ENCODE measurements around the gene GNAS.
"Not testable (repeated sequence)": the region's sequence is repeated elsewhere in the genome, so short reads cannot be mapped to it uniquely, and the experiment has no call there.

Gene GNAS

DNA sequence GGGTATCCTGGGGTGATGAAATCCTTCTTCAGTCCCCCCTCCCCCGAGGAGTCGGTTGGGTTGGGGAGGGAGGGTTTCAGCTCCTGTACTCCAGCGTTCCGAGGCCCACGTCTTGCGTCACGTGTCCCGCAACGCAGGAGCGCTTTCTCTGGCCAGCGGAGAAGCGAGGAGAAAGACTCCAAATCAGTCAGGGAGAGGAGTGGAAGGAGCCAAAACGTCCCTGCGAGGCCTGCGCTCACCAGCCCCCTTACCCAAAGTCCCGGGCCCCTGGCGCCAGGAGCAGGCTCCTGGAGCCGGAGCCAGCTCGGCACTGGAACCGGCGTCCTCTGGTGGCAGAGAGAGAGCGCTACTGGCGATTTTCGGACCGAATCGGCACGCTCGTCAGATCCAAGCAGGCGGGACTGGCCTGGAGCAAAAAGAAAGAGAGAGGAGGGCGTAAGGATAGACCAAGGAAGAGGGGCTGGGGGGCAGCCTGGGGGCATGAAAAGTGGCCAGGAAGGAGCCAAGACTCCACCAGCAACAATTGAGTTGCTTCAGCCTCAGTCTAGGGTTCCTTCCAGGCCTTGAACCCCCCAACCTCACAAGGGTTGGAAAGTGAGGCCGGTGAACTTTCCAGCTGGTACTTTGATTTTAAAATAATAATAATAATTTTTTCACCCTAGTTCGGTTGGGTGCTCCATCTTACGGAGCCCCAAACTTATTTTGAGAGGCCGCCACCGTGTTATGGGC lies at the start of gene GNAS:
TSS of gene GNAS (plus strand) at position 174 of the 729 bp plus-strand sequence.
- DNase-seq (ENCODE audit: low read depth in 2 of 2), result no peak

DNA sequence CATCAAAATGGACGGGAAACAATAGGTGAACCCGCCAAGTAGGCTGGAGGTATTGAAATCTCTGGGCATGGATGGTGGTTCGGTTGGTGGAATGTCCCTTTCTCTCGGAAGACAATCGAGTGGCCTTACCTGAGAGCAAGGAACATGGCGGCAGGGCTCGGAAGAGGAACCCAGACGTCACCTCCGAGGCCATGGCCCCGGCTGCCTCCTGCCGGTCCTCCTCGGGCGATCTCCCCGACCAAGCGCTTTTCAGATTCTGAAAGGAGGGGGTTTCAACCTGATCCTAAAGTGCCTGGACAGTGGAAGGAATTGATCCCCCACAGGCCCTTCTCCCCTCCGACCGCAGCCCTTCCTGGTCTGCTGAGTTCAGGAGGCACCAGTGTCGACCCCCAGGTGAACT lies 49.0 kb upstream of the GNAS start:
- no peak for DNase-seq (ENCODE audit: low read depth in 2 of 2)

DNA sequence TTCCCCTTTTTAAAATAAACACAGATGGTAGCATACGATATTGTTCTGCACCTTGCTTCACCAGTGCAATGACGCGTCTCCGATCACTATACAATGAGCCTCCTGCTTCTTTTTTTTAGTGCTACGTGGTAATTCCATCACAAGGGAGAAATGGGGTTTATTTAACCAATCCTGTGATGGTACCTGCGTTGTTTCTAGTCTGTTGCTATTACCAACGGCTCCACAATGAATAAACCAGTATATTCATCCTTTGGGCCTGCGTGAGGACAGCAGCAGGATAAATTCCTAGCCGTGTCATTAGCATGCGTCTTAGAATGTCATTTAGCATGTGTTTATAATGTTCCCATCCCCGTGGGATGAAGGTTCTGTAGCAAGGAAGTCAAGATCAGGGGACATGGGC lies 44.7 kb upstream of the GNAS start:
- DNase-seq (ENCODE audit: low read depth in 2 of 2), result no peak

DNA sequence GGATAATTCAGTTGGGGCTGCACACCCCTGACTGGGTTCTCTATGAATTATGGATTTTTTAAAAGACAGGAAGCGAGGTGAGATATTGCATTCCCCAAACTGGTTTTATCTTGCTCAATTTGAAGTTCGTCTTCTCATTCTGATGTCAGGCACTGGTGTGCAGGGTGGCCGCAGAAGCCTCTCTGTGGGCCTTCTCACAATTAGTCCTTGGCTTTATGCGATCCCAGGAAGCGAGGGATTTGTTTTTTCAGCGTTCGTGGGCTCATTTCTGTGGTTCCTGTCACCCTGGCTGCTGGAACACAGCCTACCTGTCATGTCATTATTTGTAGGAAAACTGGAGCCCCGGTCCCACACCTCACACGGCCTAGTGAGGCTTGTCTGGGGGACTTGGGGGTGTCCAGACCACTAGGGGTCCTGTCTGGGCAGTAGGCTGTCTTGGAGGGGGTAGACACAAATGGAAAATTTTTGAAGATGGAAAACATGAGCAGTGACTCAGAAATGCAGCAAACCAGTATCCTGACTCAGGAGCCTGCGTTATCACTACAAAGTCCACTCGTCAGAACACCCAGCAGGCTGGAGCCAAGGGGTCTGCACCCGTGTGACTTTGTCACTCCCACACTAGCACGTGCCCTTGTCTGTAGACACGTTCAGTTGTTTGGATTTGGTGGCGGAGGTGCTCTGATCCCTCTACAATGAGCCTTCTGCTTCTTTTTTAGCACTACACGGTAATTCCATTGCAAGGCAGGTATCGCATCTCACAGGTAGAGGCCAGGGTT lies 44.1 kb upstream of the GNAS start:
- DNase-seq (ENCODE audit: low read depth in 2 of 2), result no peak

DNA sequence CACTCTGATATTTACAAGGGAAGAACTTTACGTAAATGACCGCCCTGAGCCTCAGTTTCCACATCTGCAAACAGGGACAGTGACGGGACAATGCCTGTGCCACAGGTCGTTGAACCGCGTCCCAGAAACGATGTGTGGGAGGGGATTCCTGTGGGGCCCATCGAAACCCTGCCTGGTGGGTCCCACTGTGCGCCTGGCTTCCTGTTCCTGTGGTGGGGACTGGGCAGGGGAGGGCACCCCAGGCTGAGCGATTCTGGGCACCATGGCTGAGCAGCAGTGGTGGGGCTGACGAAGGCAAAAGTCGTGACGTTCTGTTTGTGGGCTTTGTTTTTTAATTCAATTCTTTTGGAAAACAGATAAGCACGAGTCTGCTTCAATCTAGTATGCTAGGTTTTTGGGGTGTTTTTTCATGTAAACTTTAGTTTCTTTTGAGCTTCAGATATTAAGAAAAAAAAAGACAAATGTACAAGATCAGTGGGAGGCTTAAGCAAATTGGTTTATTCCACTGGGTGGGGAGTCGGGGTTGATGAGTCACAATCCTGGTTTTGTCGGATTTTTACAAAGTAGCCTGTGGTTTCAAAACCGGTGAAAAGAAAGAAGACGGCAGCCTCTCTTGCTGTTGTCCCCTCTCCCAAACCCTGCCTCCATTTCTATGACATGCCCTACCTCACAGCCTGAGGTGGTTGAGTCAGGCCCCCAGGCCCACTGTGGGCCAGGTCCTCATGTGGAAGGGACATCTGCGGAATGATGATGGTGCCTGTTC lies 42.2 kb upstream of the GNAS start:
- DNase-seq (ENCODE audit: low read depth in 2 of 2), result no peak

DNA sequence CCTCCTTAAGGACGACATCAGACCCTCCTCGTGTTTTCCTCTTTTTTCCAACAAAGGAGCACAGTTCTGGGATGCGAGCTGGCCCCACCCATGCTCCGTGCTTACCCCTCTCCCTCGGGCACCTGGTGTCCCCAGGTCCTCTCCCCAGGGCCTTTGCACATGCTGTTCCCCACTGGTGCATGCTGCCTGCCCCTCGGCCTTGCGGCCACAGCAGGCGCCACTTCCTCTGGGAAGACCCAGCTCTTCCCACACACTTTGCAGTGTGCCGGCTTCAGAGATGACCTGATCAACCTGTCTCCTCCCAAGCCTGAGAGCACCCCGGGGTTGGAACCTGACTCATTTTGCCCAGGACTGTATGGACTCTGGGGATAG lies 41.7 kb upstream of the GNAS start:
- DNase-seq (ENCODE audit: low read depth in 2 of 2), result no peak

DNA sequence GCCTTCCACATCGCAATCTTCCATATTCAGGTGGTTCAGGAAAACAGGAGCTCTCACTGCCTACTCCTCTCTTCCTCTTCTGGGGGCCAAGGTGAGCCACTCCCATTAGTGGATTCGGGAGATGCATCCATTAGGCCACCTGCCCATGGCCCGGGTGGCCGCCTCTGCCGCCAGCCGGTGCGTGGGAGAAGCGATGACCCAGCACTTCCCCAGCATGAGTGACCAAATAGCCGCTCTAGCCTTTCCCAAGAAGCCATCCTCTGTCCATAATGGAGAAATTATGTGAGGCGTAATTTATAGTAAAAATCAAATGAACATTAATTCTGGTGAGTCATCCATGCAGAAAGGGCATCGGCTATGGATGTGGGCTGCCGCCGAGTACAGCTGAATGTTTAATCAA lies 41.2 kb upstream of the GNAS start:
- no peak for DNase-seq (ENCODE audit: low read depth in 2 of 2)

DNA sequence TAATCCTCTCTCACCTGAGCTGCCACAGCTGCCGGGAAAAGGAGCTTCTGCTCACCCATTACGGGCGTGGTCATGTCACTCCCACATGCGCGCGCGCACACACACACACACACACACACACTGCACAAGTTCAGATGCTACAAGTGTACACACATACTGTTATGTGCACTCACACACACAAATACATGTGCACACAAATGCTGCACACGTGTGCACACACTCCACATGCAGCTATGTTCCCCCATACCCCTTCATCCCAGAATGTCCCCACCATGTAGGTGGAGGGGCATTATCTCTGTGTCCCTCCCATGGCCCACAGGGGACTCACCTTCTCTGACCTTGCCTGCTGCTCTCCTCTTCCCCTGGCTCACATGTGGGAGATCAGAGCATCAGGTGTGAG lies 39.1 kb upstream of the GNAS start:
- no peak for DNase-seq (ENCODE audit: low read depth in 2 of 2)

DNA sequence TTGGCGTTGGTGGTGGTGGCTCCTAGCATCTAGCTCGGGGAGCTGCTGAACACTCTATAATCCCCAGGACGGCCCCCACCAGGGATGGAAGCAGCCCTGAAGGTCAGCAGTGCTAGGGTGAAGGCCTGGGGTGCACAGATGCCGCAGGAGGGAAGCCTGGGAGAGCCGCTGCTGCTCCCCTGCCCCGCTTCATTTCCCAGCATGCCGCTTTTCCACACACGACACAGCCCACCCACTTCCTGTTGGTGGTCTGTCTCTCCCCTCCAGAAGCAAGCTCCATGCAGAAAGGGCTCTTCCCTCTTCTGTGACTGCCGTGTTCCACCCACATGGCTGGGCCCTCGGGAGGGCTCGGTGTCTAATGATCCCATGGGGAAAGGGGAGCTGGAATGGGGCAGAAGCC lies 37.1 kb upstream of the GNAS start:
- DNase-seq (ENCODE audit: low read depth in 2 of 2), result no peak

DNA sequence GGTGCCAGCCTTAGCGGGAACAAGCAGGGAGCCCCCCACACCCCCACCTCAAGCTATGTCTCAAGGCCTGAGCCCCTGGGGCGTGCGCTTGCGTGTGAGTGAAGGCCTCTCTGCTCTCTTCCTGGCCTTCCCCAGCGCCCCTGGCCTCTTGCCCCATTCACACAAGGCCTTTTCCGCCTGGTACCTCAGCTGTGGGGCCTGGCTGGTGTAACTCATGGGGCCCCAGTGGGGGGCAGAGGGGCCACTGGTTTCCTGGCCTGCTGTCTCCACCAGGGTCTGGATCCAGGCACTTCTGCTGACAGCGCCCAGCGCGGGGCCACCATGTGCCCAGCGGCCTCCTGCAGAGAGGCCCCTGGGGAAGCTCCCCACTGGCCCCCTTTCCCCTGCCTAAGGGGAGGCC lies 36.5 kb upstream of the GNAS start:
- no peak for DNase-seq (ENCODE audit: low read depth in 2 of 2)

DNA sequence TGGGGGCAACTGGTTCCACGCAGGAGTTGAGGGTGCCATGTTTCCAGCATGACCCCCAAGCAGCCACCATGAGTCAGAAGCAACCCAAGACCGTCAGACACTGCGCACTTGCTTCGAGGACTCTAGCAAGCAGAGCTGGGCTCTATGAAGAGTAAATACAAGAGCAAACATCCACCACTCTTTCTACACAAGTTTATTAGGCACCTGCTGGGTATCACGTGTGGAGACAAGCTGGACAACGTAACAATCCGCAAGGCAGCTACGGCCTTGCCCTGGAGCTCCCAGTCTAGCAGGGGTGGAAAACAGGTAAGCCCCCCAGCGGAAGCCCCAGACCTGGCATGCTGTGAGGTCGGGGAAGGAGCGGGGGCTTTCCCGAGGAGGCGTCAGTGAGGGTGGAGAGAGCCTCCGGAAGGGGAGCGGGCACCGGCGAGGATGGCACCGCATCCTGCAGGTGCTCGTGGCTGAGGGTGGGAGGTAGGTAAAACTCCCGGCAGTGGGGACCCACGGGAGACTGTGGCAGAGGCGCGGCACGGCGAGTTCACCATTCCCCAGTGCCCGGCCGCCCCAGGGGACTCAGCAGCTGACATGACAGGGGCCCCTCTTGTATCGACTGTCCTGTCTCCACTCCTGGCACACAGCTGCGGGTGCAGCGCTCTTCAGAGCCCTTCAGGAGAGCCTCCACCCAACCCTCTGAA lies 35.4 kb upstream of the GNAS start:
- no peak for DNase-seq (ENCODE audit: low read depth in 2 of 2)

DNA sequence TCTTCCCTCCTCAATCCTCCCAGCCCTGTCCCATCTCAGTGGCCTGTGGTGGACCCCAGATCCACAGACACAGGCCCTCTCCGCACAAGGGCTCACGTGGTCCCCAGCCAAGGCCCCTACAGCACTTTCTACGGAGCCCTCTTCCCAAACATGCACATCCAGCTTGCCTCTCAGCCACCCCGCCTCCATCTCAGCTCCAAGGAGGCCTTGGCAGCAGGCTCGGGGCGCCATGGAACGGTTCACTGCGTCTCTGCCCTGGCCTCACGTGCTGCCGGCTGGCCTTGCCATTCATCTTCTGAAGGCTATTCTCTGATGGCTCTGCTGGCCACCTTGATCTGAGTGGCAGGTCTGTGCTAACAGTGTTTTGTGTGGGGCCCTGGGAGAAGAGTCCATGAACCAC lies 34.8 kb upstream of the GNAS start:
- no peak for DNase-seq (ENCODE audit: low read depth in 2 of 2)

DNA sequence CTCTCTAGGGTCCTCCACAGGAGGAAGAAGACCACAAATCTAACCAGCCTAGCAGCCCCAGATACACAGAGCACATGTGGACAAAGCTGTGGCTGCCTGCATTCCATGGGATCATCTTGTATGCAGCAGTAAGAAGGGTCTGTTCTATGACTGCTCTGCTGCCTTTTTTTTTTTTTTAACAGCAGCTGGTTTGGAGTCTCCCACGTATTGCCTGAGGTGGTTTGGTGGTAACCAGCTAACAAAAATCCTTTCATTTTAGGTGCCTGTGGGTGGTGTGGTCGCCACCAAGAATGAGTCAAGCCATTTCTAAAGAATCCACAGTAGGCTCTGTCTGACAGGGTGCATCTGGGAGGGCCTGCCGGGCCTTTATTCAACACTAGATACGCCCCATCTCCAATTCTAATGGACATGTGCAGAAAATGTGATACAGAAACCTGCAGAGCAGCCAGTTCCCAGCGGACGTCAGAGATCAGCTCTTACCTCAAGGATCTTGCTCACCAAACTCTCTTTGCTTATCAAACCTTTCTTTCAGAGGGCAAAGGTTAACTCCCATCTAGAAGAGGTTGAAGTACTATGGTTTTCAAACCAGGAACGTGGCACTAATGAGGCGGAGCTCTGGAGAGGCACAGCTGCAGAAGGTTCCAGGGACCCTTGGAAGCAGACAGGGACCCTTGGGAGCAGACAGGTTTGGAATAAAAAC lies 33.8 kb upstream of the GNAS start:
- DNase-seq (ENCODE audit: low read depth in 2 of 2), result no peak

DNA sequence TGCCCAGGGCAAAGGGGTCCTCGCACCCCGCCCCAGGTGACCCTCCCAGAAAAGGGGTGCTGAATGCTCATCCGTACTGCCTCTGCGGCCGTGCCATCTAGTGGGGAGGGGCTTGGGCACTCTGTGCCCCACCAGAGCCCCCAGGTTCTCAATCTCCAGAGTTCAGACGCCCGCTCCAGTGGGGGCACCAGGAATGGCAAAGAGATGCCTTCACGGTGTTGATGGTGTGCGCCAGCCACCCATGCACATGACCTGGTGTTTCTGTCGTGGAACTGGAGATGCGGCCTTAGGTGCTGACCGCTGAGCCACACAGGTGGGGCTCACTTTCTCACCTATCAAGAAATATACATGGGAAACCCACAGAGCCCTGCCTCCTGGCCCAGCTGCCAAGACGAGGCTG lies 32.6 kb upstream of the GNAS start:
- no peak for DNase-seq (ENCODE audit: low read depth in 2 of 2)

DNA sequence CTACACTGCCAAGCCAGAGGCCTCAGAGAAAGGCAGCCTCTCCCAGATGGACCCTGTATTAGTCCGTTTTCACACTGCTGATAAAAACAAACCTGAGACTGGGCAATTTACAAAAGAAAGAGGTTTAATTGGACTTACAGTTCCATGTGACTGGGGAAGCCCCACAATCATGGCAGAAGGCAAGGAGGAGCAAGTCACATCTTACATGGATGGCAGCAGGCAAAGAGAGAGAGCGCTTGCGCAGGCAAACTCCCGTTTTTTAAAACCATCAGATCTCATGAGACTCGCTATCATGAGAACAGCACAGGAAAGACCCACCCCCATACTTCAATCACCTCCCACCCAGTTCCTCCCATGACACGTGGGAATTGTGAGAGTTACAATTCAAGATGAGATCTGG lies 32.0 kb upstream of the GNAS start:
- not testable (repeated sequence) for DNase-seq (ENCODE audit: low read depth in 2 of 2)

DNA sequence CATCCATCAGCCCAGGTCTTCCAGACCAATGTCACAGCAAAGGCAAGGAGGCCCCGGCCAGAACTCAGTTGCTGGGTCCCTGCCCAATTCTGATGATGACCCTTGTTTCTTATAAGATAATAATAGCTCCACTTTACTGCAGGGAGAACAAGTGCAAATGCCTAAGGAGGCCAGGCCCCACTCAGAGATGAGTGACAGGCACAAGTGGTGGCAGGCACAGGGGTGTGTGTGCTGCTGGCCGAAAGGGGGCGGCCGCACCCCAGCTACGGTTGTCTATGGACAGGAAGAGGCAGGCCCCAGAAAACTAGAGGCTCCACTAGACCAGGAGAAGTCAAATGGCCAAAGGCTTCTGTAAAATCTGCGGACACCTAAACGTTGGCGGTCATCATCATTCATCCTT lies 30.4 kb upstream of the GNAS start:
- DNase-seq (ENCODE audit: low read depth in 2 of 2), result no peak

DNA sequence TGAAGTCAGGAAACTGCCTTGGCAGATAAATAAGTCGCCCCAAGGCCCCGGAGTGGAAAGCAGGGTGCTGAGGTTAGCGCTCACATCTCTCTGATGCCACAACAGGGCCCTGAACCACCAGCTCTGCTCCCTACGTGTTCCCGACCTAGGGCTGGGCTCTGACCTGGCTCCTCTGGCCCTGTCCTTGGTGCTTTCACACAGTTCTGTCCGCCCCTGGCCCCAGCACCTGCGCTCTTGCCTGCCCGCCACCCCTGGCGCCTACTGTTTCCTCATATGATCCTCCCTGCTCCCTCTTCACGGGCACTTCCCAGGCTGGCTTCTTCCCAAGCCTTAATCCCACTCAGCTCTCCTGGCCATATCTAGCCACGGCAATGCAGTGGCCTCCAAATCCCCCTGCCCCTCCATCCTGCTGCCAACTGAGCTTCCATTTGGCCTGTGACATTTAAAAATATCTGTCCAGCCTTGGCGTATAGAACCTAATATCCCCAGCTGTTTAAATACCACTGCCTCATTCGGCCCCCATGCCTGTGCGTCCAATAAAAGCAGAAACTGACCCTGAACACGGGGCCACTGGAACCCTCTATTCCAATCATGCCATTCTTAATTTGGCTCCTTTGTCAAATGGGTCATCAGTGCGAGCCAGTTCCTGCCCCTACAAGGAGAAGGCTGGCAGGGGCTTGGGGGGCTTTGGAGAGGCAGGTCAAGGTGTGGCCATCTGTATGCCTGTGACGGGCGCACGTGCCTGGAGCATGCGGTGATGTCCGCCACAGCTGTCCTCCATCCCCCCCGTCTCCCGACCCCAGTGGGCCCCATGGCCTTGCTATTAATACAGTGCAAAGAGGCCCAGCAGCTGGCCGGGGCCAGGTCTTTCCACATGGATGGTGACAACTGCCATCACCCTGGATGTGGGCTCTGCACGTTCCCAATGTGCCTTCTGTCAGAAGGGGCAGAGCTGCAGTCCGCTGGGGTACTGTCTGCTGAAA lies 29.5 kb upstream of the GNAS start:
- DNase-seq (ENCODE audit: low read depth in 2 of 2), result no peak

DNA sequence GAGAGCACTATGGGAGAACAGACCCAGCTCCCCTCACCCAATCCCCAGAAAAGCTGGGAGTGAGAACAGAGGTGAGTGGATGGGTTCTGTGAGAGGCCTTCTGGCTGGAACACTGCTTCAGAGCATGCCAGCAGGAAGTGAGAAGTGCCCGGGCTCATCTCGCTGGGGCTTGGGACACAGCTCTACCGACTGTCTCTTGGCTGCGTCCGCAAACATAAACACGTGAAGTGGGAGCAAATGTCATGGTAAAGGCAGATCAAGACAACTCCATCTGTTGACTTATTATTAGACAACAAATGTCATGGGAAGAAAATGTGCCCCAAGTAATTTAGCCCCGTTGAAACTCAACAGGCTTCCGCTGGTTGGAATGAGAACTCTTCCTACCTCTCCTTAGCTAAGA lies 27.7 kb upstream of the GNAS start:
- DNase-seq (ENCODE audit: low read depth in 2 of 2), result no peak

DNA sequence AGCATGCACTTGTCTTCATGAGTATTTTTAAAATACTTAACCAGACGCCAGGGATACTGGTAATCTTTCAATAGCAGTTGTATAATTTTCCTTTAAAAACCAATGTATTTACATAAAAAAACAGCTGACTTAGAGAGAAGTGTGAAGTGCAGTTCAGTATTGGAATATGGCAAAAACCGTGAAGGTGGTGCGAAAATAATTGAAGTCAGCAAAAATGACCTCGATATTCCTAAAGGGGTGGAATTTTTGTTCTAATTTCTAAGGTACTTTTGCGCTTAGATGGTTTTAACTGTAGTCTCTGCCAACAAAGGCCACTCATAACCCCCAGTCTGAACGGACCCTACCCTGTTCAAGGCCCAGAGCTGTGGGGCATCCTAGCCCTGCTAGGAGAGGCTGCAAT lies 27.1 kb upstream of the GNAS start:
- no peak for DNase-seq (ENCODE audit: low read depth in 2 of 2)

DNA sequence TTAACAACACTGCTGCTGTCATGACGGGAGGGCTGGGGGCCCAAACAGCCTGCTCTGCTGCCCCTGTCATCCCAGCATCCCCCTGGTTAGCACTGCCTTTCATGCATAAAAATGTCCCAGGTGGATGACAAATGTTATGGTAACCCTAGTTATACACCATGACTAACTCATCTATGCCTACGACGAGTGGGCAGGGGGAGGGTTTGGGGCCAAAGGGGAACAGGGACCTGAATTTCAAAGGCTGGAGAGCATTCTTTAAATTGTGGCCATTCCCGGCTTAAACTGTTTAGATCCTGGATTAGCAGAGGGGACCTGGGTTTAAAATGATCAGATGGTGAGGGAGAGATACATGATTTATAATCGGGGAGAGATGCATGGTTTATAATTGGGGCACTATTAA lies 26.2 kb upstream of the GNAS start:
- no peak for DNase-seq (ENCODE audit: low read depth in 2 of 2)
